ENCODE data around the gene DPCD. TPM values are rescaled to one million over a fixed set of nuclear protein-coding genes. Genes with fewer than 3 reads are reported as not detected.
"Not testable (repeated sequence)": the region's sequence is repeated elsewhere in the genome, so short reads cannot be mapped to it uniquely, and the experiment has no call there.

DPCD gene
- total and polyA plus RNA-seq, 11 donors = 16.3 to 42.9 (median 23.8) TPM

GRCh38 chr10:101630633-101630920, 42.5 kb downstream of the DPCD start:
- H3K36me3 ChIP-seq = peaks cover 0 to 31% (median 11%) of the 10 kb centered on the region in 9 donors
- no peak overlapping the region for H3K4me3 ChIP-seq
- H3K27ac ChIP-seq = no peak overlapping the region
- peaks cover 0 to 25% (median 3%) of the 10 kb centered on the region in 12 donors for H3K4me1 ChIP-seq
- no peaks in the 10 kb centered on the region for H3K27me3 ChIP-seq
- WGBS, 4 donors = 97 to 100% (median 100%) methylated on average over 1 of the region's 1 CpG
- ATAC-seq (no peak), DNase-seq (no peak)
- intact Hi-C loops (cut with DNase I) = no loop called here
- no peaks in the 10 kb centered on the region for H3K9me3 ChIP-seq
- TF ChIP-seq POLR2A (IDR thresholded peaks at IDR 0.05) (no peak), CTCF (IDR thresholded peaks at IDR 0.05) (no peak)

GRCh38 chr10:101631821-101632475, 43.8 kb downstream of the DPCD start:
- 77 to 88% (median 81%) methylated on average over 8 of the region's 8 CpGs for WGBS, 4 donors
- ATAC-seq = peak in 3 of 4 donors; percentile 36 to 57 (median 37)
- Histone ChIP-seq H3K4me3 (no peak overlapping the region), H3K9me3 (no peaks in the 10 kb centered on the region), H3K36me3 (peaks cover 0 to 34% (median 13%) of the 10 kb centered on the region in 9 donors), H3K27me3 (no peaks in the 10 kb centered on the region), H3K27ac (no peak overlapping the region), H3K4me1 (peaks cover 0 to 17% (median 0%) of the 10 kb centered on the region in 12 donors)
- intact Hi-C loops (cut with DNase I) = no loop called here
- TF ChIP-seq CTCF (IDR thresholded peaks at IDR 0.05) = no peak
- no peak for TF ChIP-seq POLR2A (IDR thresholded peaks at IDR 0.05)
- DNase-seq = no peak

- H3K27ac ChIP-seq; H3K27me3 ChIP-seq; ATAC-seq; intact Hi-C loops (cut with DNase I); H3K9me3 ChIP-seq; H3K4me3 ChIP-seq; DNase-seq: not testable (repeated sequence)
- H3K4me1 ChIP-seq = peaks cover 0 to 17% (median 0%) of the 10 kb centered on the region in 12 donors
- 95 to 98% (median 96%) methylated on average over 4 of the region's 4 CpGs for WGBS, 4 donors
- H3K36me3 ChIP-seq = peaks cover 0 to 38% (median 17%) of the 10 kb centered on the region in 9 donors
These were observed 45.4 kb downstream of the DPCD start for GRCh38 chr10:101633510-101633909.

- intact Hi-C loops (cut with DNase I) = no loop called here
These were observed 51.2 kb downstream of the DPCD start for GRCh38 chr10:101639141-101639900.

More at GRCh38 chr10:101639141-101639900, 51.2 kb downstream of the DPCD start:
- Histone ChIP-seq H3K4me3 (no peak overlapping the region), H3K27me3 (no peaks in the 10 kb centered on the region), H3K9me3 (no peaks in the 10 kb centered on the region), H3K36me3 (peaks cover 0 to 48% (median 15%) of the 10 kb centered on the region in 9 donors), H3K4me1 (no peaks in the 10 kb centered on the region), H3K27ac (no peak overlapping the region)
- 87 to 99% (median 97%) methylated on average over 2 of the region's 2 CpGs for WGBS, 4 donors
- DNase-seq (no peak), ATAC-seq (no peak)
- TF ChIP-seq CTCF (IDR thresholded peaks at IDR 0.05) = no peak
- no peak for TF ChIP-seq POLR2A (IDR thresholded peaks at IDR 0.05)
